Embryonic facial prominence (tissue), 1 donor: ENCODE data around the gene GNAO1.
"Not testable (repeated sequence)": the region's sequence is repeated elsewhere in the genome, so short reads cannot be mapped to it uniquely, and the experiment has no call there.

ENCODE experiments used
- DNase-seq: peaks from one replicate; pipeline ENCODE4 v3.0.0-alpha.2; 2016; ENCODE audit errors: extremely low spot score

The GNAO1 gene

GRCh38 chr16:56396724-56397123 lies 205.4 kb downstream of the GNAO1 start:
- DNase-seq: not testable (repeated sequence)

DNA sequence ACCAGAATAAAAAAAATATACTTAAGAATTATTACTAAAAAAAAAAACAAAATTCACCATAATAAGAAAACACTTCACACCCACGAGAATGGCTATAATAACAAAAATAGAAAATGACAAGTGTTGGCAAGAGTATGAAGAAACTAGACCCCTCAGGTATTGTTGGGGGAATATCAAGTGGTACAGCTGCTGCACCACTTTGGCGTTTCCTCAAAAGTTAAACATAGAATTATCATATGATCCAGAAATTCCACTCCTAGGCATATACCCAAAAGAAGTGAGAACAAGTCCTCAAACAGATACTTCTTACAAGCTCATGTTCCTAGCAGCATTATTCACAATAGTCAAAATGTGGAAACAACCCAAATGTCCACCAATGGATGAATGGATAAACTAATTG lies 207.8 kb downstream of the GNAO1 start:
- no peak for DNase-seq

DNA sequence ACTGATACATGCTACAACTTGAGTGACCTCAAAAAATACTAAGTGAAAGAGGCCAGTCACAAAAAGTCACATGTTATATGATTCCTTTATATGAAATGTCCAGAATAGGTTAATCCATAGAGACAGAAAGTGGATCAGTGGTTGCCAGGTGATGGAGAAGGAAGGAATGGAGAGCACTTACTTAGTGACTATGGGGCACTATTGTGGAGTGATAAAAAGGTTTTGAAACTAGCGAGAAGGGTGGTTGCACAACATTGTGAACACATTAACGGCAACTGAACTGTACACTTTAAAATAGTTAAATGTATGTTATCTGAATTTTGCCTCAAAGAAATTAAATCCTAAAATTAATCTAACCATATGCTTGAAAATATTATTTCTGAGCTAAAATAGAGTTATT lies 208.2 kb downstream of the GNAO1 start:
- DNase-seq: no peak

DNA sequence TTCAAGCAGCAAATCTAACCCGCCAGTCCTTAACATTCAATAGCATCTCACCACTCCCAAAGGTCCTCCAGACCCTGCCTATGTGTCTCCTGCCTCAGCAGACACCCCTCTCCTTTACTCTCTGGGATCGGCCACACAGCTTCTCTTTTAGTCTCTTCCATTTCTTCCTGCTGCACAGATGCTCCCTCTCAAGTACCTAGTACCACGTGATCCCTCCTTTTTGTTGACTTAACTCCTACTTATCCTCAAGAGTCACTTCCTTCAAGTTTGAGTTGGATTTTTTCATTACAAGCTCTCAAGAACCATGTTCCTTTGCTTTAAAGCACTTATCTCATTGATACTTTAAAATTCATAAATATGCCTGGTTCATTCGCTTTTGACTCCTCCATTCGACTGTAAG lies 209.2 kb downstream of the GNAO1 start:
- no peak for DNase-seq

GRCh38 chr16:56401482-56401881 lies 210.2 kb downstream of the GNAO1 start:
- no peak for DNase-seq

DNA sequence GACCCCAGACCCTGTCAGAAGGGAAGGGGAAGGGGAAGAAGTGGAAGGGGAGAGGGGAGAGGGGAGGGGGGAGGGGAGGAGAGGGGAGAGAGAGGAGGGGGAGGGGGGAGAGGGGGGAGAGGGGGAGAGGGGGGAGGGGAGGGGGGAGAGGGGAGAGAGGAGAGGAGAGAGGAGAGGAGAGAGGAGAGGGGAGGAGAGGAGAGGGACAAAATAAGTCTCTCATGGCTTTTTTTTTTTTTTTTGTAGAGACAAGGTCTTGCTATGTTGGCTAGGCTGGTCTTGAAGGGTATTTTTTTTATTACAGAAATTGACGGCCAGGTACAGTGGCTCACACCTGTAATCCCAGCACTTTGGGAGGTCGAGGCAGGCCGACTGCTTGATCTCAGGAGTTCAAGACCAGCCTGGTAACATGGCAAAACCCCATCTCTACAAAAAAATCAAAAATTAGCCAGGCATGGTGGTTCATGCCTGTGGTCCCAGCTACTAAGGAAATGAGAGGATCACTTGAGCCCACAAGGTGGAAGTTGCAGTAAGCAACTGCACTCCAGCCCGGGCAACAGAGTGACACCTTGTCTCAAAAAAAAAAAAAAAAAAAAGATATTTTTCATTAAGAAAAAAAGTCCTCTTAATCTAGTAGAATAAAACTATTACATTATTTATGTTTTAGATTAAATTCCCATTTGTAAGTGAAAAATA lies 214.8 kb downstream of the GNAO1 start:
- DNase-seq: no peak
